ENCODE measurements around the gene EZH1.

GRCh38 chr17:42787266-42787665 lies 42.4 kb upstream of the EZH1 start:
- TF ChIP-seq CTCF (IDR thresholded peaks at IDR 0.05) (no peak), POLR2AphosphoS5 (IDR thresholded peaks at IDR 0.05) (no peak), POLR2A (IDR thresholded peaks at IDR 0.05) (no peak), EP300 (IDR thresholded peaks at IDR 0.05) (no peak)

Measured in sigmoid colon (tissue), 4 donors.